HG03159 (cell line): ENCODE results near the gene NAV2.

Experiments
- ATAC-seq: cut with Tn5 transposase; IDR thresholded peaks from one replicate; pipeline ENCODE4 v1.9.1; 2021; ENCODE audit warnings: mild to moderate bottlenecking, moderate library complexity; ENCODE audit not compliant: unreplicated experiment

NAV2 gene

GRCh38 chr11:20011307-20011951 is 298.8 kb downstream of the NAV2 start:
- no peak for ATAC-seq

GRCh38 chr11:20013346-20014066 is 300.9 kb downstream of the NAV2 start:
- no peak for ATAC-seq

GRCh38 chr11:20014067-20014402 is 301.4 kb downstream of the NAV2 start:
- no peak for ATAC-seq

- ATAC-seq = no peak
Observed at GRCh38 chr11:20015101-20015500, 302.5 kb downstream of the NAV2 start.

- ATAC-seq = no peak
Observed at GRCh38 chr11:20015529-20016427, 303.1 kb downstream of the NAV2 start.

GRCh38 chr11:20016526-20016925 is 303.9 kb downstream of the NAV2 start:
- ATAC-seq = no peak

GRCh38 chr11:20017320-20017719 is 304.7 kb downstream of the NAV2 start:
- no peak for ATAC-seq

- no peak for ATAC-seq
Observed at GRCh38 chr11:20020198-20020597, 307.6 kb downstream of the NAV2 start.

GRCh38 chr11:20020716-20021115 is 308.1 kb downstream of the NAV2 start:
- no peak for ATAC-seq

GRCh38 chr11:20021212-20021611 is 308.6 kb downstream of the NAV2 start:
- ATAC-seq = no peak

GRCh38 chr11:20021771-20022362 is 309.2 kb downstream of the NAV2 start:
- ATAC-seq = no peak

GRCh38 chr11:20022363-20023081 is 309.9 kb downstream of the NAV2 start:
- ATAC-seq = no peak

GRCh38 chr11:20023082-20023426 is 310.4 kb downstream of the NAV2 start:
- ATAC-seq = no peak

- no peak for ATAC-seq
Observed at GRCh38 chr11:20024172-20024935, 311.7 kb downstream of the NAV2 start.

- no peak for ATAC-seq
Observed at GRCh38 chr11:20025332-20025840, 312.7 kb downstream of the NAV2 start.

GRCh38 chr11:20026629-20027555 is 314.3 kb downstream of the NAV2 start:
- no peak for ATAC-seq

- ATAC-seq = no peak
Observed at GRCh38 chr11:20027556-20028013, 314.9 kb downstream of the NAV2 start.

GRCh38 chr11:20029193-20029592 is 316.6 kb downstream of the NAV2 start:
- no peak for ATAC-seq

GRCh38 chr11:20030472-20030871 is 317.8 kb downstream of the NAV2 start:
- ATAC-seq = no peak
